Heart right ventricle (tissue), 16 donors: ENCODE data around the gene C7. TPM values are rescaled to one million over a fixed set of nuclear protein-coding genes. Genes with fewer than 3 reads are reported as not detected.

Experiments
- ATAC-seq, 8 donors: fragments of 200-7000 bp; cut with Tn5 transposase; one replicate each; pipeline ENCODE4 v1.9.1; 2020; ENCODE audit warnings: mild to moderate bottlenecking in 8 of 8, moderate library complexity in 8 of 8, moderate number of reproducible peaks in 1 of 8
- DNase-seq, 2 donors: peaks; one replicate each; pipeline ENCODE4 v3.0.0-alpha.2; 2020
- H3K27ac ChIP-seq, 10 donors: fragments of 200-600 bp; sonication (generic) in 2 of 10; one replicate each; pipeline versions ENCODE4 v1.5.0 to v1.8.0; 2020 to 2022; ENCODE audit warnings: mild to moderate bottlenecking in 3 of 10
- H3K27me3 ChIP-seq, 7 donors: fragments of 200-600 bp; one replicate each; pipeline ENCODE4 v1.8.0; 2021 to 2022; ENCODE audit warnings: mild to moderate bottlenecking in 2 of 7
- H3K36me3 ChIP-seq, 9 donors: fragments of 200-600 bp; sonication (generic) in 1 of 9; one replicate each; pipeline versions ENCODE4 v1.5.0 to v1.8.0; 2020 to 2022; ENCODE audit warnings: mild to moderate bottlenecking in 2 of 9
- H3K4me1 ChIP-seq, 9 donors: fragments of 200-600 bp; sonication (generic) in 1 of 9; one replicate each; pipeline versions ENCODE4 v1.5.0 to v1.8.0; 2020 to 2022; ENCODE audit warnings: mild to moderate bottlenecking in 4 of 9
- H3K4me3 ChIP-seq, 10 donors: fragments of 200-600 bp; sonication (generic) in 2 of 10; one replicate each; pipeline versions ENCODE4 v1.5.0 to v1.8.0; 2020 to 2022; ENCODE audit warnings: mild to moderate bottlenecking in 7 of 10, moderate library complexity in 2 of 10
- H3K9me3 ChIP-seq, 11 donors: fragments of 200-600 bp in 10 of 11; sonication (generic) in 2 of 11; one replicate each; pipeline versions ENCODE4 v1.5.0 to v1.8.0; 2013 to 2022; ENCODE audit warnings: mild to moderate bottlenecking in 2 of 11, control low read depth in 1 of 11, moderate library complexity in 1 of 11
- WGBS, 2 donors: extraction: QIAGEN DNeasy Blood & Tissue Kit; methylation state at CpG; one replicate each; pipeline ENCODE4 v1.1.7; 2013; ENCODE audit warnings: inconsistent platforms in 1 of 2; 5-methylcytosine and 5-hydroxymethylcytosine counted together
- intact Hi-C, 10 donors: fragments of 100-400 bp; cut with DNase I; formaldehyde crosslinking; loops; one replicate each; pipeline versions ENCODE4 v1.11.1 to v1.14.2; 2022
- polyA plus RNA-seq, 2 donors: library from polyadenylated mRNA; stranded (reverse); fragments of 200-250 nt; gene quantifications; one replicate each; pipeline ENCODE4 v1.2.3, GENCODE V29; 2013
- total RNA-seq, 10 donors: library from RNA; stranded (reverse); fragmentation: NEBNext Ultra II Directional in 3 of 10; extraction: Animal tissue kit (Norgen Biotek cat#: 25700) in 3 of 10; gene quantifications; one replicate each; pipeline versions ENCODE4 v1.2.1 to v1.2.4, GENCODE V29; 2021 to 2023
- TF ChIP-seq, protein P1 (sequence below), 9 donors: fragments of 200-600 bp; sonication (generic) in 2 of 9; IDR thresholded peaks; one replicate each; pipeline versions ENCODE4 v1.5.0 to v1.8.0; 2021 to 2022; ENCODE audit warnings: antibody characterized with exemption in 9 of 9, mild to moderate bottlenecking in 5 of 9, moderate library complexity in 1 of 9
- donor health status: Arrhythmogenic right ventricular cardiomyopathy.
- donor health status: ischemic (EF 13 %, LVEDD 7.1; RV severe dilation, severe dysfunction).
- donor health status: healthy with polysubstance abuse.
- donor health status: DM: no; HTN: yes; CAD: no.
- donor health status: DM: no; HTN: no; CAD: no.
- donor health status: ischemic (EF 25% LVEDD 6.9; RV normal size, moderate dysfunction).
- donor health status: ischemic (EF 25% LVEDD 5.7; RV mildly dilated, moderate dysfunction).
- donor health status: healthy.
- donor health status: DM: yes; HTN: yes; CAD: no.
- donor health status: Ischemic cardiomyopathy.
- donor health status: ischemic (EF 35%, LVEDD 5.7; RV mildly dilated, moderate dysfunction).
- donor health status: nonischemic (EF 11% LVEDD 7.7; RV severe dilation, severe dysfunction).
- donor health status: DM: yes; HTN: yes; CAD: no.
- donor health status: PGD.
- donor health status: ischemic (EF 29% LVEDD 5.4; RV normal size, mild dysfunction).
- donor health status: nonischemic (EF 23%, LVEDD 6.1; RV moderate dilation, normal function).

Gene C7
- total and polyA plus RNA-seq, 12 donors, result 43.9 to 399 (median 99.5) TPM

DNA sequence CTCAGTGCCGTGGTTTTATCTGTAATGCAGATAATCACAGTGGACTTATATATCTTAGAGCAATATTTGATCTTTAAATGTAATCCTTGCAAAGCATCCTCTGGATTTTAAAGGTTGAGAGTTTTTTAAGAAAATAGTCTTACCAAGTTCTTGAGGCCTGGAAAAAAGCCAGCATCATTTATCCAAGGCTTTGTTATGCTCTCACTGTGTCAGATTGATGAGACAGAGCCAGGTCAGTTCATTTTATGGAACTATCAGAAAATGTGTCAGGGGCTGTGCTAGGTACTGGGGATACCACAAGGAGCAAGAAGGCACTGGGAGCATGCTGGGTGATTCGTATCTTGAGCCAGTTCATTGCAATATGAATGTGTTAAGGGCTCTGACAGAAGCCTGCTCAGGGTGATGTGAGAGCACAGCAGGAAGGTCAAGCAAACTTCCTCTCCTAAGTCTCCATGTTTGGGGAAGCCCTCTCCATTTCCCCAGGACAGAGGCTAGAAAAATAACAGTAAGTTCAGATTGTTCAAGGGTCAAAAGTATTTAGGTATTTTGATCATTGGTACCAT lies 19.7 kb downstream of the C7 start:
- H3K27ac ChIP-seq, result no peak overlapping the region
- DNase-seq, result no peak
- peaks cover 0 to 5% (median 0%) of the 10 kb centered on the region in 9 donors for H3K36me3 ChIP-seq
- no peaks in the 10 kb centered on the region for H3K27me3 ChIP-seq
- no peaks in the 10 kb centered on the region for H3K4me1 ChIP-seq
- WGBS, 2 donors, result 65 to 70% methylated on average over 2 of the region's 2 CpGs
- intact Hi-C loops, result no loop called here
- peaks cover 0 to 36% (median 22%) of the 10 kb centered on the region in 11 donors for H3K9me3 ChIP-seq
- TF ChIP-seq, protein P1, sequence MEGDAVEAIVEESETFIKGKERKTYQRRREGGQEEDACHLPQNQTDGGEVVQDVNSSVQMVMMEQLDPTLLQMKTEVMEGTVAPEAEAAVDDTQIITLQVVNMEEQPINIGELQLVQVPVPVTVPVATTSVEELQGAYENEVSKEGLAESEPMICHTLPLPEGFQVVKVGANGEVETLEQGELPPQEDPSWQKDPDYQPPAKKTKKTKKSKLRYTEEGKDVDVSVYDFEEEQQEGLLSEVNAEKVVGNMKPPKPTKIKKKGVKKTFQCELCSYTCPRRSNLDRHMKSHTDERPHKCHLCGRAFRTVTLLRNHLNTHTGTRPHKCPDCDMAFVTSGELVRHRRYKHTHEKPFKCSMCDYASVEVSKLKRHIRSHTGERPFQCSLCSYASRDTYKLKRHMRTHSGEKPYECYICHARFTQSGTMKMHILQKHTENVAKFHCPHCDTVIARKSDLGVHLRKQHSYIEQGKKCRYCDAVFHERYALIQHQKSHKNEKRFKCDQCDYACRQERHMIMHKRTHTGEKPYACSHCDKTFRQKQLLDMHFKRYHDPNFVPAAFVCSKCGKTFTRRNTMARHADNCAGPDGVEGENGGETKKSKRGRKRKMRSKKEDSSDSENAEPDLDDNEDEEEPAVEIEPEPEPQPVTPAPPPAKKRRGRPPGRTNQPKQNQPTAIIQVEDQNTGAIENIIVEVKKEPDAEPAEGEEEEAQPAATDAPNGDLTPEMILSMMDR (IDR thresholded peaks at IDR 0.05), result no peak
- no peak overlapping the region for H3K4me3 ChIP-seq
- no peak for ATAC-seq

DNA sequence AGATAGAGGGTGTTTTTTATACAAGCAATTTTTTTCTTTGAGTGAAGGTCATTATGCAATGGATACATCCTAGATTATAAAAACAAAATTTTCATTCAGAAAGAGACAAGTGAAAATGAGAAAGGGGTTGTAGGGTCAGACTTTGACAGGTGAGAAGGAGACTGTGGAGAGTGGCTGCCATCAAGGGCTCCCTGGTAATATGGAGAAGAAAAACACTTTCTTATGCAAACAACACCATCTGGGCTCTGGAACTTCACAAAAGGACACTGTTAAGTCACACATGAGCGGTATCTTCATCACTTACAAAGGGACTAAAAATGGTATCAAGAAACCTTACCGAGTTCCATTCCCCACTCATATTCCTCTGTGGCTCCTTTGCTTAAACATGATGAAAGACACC lies 23.5 kb downstream of the C7 start:
- TF ChIP-seq, protein P1 (IDR thresholded peaks at IDR 0.05), result no peak
- Histone ChIP-seq H3K27ac (no peak overlapping the region), H3K4me3 (no peak overlapping the region), H3K9me3 (no peaks in the 10 kb centered on the region), H3K4me1 (no peaks in the 10 kb centered on the region), H3K27me3 (no peaks in the 10 kb centered on the region), H3K36me3 (peaks cover 0 to 22% (median 0%) of the 10 kb centered on the region in 9 donors)
- intact Hi-C loops, result no loop called here
- ATAC-seq (no peak), DNase-seq (no peak)
- WGBS, 2 donors, result 77 to 79% methylated on average over 2 of the region's 2 CpGs

DNA sequence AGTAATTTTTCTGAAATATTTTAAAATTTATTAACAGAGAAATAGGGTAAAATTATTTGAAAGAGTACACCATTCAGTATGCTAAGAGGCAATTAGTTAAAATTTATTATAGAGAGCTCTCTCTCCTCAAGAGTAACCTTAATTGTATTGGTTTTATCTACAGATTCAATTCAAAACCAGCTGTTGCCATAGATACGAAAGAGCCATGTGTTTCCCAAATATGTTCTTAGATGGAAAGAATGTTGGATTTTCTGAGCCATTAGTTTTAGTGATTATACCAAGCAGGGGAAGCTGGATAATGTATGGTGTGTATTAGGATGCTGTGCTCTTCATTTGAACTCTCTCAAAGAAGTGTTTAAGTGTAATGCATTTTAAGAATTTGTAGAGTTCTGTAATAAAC lies 27.8 kb downstream of the C7 start:
- TF ChIP-seq, protein P1 (IDR thresholded peaks at IDR 0.05), result no peak
- DNase-seq, result no peak
- Histone ChIP-seq H3K4me1 (no peaks in the 10 kb centered on the region), H3K36me3 (peaks cover 0 to 30% (median 3%) of the 10 kb centered on the region in 9 donors), H3K27me3 (no peaks in the 10 kb centered on the region), H3K9me3 (no peaks in the 10 kb centered on the region), H3K4me3 (no peak overlapping the region), H3K27ac (no peak overlapping the region)
- intact Hi-C loops, result no loop called here
- WGBS, 2 donors, result 57 to 79% methylated on average over 1 of the region's 1 CpG
- ATAC-seq, result no peak

DNA sequence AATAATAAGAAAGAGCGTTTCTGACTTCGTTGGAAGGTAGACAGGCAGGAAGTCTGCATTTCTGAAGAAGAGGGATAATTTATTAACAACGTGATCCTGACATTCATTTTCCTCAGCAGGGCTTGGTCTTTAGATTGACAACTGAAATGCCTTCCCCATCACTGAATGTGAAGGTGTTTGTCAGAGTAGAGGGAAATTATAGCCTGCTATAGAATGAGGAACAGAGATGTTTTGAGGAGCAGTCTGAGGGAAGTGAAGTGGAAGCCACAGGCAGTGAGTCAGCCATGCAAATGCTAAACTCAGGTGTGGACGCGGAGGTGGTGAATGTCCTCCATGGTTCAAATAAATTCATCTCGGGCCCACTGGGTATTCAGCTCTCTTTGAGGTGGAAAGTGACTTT lies 30.5 kb downstream of the C7 start:
- no peaks in the 10 kb centered on the region for H3K27me3 ChIP-seq
- no peak for DNase-seq
- no peaks in the 10 kb centered on the region for H3K4me1 ChIP-seq
- no peaks in the 10 kb centered on the region for H3K9me3 ChIP-seq
- peaks cover 0 to 30% (median 3%) of the 10 kb centered on the region in 9 donors for H3K36me3 ChIP-seq
- 83 to 89% methylated on average over 6 of the region's 6 CpGs for WGBS, 2 donors
- H3K4me3 ChIP-seq, result no peak overlapping the region
- TF ChIP-seq, protein P1 (IDR thresholded peaks at IDR 0.05), result no peak
- intact Hi-C loops, result no loop called here
- H3K27ac ChIP-seq, result no peak overlapping the region
- no peak for ATAC-seq
